RPMI8226 (cell line): ENCODE measurements around the gene MACF1.
A peak's percentile ranks its signal among the peaks of the same experiment; 100 is the strongest.

ENCODE experiments used
- DNase-seq: peaks from one replicate; pipeline ENCODE4 v3.0.0-alpha.2; 2015

MACF1 gene

DNA sequence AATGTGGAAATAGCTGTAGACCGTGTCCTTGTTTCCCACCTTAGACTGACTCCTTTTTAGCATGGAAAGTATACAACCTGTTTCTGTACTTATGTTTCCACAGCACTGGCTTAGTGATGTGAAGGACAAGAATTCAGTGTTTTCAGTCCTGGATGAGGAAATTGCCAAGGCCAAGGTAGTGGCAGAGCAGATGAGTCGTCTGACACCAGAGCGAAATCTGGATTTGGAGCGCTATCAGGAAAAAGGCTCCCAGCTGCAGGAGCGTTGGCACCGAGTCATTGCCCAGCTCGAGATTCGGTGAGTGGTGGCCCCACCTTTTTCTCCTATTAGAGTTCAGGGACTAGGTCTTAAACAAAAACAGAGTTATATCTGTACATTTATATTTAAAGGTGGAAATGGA lies 112.6 kb downstream of the MACF1 start:
- no peak for DNase-seq

DNA sequence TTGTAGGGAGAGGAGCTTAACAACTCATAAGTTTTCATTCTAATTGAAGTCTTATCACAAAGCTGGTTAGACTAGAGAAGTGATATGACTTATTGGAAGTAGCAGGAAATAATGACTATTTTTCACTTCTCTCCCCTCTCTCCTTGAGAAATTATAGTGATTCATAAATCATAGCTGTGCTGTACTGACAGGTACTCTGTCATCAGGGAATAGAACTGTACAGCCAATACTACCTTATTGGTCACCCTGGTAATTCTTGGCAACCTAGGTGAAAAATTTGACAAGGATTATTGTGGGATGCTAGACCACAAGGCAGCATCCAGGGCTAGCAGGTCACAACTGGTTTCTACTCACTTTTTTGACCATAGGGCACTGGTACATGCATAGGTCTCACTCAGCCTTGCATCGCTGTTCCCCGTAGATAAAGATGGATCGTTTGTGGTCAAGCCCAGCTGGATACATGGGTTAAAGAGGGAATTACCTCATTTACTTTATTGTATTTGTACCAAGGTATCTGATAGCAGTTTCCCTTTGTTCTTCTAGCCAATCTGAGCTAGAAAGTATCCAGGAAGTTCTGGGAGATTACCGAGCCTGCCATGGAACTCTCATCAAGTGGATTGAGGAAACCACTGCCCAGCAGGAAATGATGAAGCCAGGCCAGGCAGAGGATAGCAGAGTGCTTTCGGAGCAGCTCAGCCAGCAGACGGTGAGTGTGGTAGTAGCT lies 113.6 kb downstream of the MACF1 start:
- DNase-seq, result no peak

DNA sequence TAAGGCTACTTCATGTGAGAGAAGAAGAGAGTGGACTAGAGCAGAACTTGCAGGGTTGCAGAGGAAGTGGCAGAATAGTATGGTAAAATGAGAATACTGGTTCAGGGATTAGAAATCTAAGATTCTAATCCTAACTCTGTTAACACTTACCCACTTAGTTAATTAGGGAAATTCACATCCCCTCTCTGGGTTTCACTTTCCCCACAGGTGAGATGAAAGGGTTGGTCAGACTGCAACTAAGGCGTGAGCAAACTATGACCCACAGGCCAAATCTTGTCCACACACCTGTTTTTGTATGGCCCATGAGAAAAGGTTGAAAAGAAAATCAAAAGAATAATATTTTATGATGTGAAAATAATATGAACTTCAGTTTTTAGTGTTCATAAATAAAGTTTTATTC lies 117.5 kb downstream of the MACF1 start:
- no peak for DNase-seq

DNA sequence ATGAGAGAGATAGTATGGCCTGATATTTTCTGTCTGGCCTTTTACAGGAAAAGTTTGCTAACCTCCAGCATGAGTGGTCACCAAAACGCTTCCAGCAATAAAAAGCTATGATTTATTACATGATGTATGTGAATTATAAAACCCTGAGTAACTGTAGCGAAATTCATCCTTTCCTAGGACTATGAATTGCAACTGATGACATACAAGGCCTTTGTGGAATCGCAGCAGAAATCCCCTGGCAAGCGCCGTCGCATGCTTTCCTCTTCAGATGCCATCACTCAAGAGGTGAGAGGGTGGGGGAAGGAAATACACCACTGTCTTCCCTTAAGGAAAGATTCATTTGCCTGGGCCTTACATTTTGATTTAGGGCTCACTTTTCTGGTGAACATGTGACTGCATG lies 117.9 kb downstream of the MACF1 start:
- DNase-seq, result no peak

DNA sequence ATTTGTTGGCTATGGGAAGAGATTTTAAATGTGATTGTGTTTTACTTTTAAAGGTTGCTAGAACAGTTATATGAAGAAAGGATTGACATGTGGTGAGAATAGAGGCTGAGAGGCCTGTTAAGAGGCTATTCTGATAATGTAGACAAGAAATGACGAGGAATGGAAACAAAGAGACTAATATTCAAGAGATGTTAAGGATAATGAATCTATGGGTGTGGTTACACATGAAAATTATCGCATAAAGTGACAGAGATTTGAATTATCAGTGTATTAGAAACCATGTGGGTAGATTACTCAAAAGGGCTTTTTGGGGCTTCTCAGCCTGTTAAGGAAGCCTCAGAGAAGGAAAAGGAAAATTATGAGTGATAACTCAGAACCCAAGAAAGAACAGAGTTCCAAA lies 120.4 kb downstream of the MACF1 start:
- no peak for DNase-seq

DNA sequence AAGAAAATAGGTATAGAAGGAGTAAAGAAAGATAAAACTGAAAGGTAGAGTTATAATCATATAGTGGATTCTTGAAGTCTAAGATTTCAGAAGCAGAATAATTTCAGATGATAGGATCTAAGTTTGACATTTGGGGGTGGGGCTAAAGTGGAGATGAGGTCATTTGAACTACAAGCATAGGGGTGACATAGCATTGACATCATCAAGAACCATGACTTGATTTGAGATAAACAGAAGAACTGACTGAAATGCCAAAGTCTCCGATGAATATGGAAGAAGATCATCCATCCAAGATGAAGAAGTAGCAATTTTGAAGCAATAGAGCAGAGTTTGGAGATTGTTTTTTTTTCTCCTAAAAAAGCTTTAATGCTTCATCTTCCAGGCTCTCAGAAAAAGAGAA lies 122.3 kb downstream of the MACF1 start:
- DNase-seq, result no peak

DNA sequence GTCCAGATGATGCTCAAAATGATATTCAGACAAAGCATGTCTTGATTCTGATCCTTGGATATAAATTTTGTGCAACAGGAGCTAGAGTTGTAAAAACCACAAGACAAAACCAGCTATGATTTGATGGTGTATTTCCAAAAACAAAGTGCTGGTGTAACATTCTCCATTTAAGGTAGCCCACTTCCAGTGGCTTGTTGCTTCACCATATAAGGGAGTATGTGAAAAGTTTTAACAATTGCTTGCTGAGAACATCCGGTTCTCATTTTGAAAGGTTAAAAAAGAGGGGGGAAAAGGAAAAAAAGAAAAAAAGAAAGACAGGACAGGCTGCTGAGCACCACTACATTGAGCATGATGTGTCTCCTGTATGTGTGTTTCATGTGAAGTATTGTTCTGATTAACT lies 123.6 kb downstream of the MACF1 start:
- DNase-seq, result no peak

DNA sequence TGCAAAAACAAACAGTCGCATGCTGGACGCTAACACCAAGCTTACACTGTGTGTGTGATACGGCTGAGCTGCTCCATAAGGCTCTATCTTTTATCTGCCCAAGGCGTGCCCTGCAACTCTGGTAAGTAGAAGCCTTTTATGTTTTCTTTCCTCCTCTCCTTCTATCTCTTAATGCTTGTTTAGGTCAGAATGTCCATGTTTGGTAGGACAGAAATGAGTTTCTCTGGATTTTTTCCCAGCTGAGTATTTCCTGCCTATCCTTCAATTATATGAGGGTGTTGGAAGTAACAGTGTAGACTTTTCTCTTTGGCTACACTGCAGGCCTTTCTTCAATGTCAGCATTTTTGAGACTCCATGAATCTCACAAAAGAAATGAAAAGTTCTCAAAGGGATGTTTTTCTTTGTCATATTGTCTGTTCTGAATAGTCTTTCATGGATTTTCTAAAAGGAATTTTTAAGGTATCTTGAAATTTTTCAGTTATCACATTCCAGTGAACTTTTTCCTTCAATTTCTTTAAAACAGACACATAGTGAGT lies 124.2 kb downstream of the MACF1 start:
- DNase-seq, result no peak

DNA sequence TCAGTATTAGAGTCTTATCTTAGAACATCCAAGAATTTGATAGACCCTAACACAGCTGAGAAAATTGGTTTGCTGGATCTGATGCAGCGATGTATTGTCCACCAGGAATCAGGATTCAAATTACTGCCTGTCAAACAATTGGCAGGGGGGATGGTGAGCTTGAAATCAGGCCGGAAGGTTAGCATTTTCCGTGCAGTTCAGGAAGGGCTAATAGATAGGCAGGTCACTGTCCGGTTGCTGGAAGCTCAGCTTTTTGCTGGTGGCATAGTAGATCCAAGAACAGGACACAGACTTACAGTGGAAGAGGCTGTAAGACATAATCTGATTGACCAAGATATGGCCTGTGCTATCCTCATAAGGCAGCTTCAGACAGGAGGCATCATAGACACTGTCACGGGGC lies 127.2 kb downstream of the MACF1 start:
- DNase-seq, result no peak

DNA sequence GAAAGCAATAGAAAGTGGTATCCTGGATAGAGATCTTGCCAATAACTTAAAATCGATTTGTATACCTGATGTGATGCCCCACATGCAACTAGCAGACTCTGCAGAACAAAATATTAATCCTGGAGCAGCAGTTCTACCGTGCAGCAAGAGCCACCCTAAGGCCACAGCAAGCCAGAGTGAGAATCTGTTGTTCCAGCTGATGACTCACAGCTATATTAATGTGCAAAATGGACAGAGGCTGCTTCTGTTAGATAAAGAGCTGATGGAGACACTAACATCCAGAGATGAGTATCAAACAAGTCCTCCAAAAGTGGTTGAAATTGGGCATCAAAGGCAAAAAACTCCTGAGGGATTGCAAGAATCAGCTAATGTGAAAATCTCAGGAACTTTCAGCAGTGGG lies 127.8 kb downstream of the MACF1 start:
- no peak for DNase-seq

DNA sequence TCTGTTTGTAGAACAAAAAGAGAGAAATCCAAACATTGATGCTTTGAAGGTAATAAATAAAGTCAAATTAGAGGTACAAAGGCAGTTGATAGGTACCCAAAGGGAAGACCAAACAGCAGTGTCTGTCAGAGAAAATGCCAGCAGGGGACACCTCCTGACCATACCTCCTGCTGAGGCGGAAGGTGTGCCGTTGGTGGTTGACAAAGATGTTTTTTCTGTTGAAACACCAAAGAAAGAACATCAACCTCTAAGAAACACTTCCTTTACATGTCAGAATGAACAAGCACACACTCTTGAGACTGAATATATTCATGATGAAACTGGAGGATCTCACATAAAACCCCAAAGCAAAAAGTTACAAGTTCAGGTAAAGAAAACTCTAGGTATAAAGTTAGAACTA lies 128.3 kb downstream of the MACF1 start:
- no peak for DNase-seq

DNA sequence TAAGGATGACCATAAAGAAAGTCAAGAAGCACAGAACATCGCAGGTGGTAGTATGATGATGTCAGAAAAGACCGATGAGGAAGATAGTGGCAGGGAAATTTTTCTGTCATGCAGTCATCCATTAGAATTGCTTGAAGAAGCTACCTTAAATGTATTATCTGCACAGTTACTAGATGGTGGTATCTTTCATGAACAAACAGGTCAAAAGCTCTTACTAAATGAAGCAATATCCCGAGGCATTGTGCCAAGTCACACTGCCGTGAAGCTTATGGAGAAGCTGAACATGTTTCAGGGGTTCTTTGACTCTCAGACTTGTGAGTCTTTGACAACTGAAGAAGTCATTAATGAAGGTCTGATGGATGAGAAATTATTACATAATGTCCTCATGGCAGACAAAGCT lies 128.8 kb downstream of the MACF1 start:
- no peak for DNase-seq

DNA sequence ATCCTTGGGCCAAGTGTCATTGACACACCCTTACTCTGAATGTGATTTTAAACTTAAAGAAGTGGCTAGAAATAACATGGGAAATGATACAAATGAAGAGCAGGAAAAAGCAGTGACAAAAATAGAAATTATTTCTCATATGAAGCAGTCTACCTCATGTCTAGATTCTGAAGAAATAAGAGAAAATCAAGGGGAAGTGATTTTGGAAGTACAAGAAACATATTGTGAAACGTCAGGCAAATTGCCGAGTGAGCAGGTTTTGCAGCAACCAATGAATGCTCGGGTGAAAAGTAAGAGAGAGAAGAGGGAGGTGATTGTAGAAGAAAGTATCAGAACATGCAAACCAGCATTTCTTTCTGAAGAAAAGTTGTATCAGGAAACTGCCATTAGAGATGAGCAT lies 130.7 kb downstream of the MACF1 start:
- DNase-seq, result peak; percentile 16

DNA sequence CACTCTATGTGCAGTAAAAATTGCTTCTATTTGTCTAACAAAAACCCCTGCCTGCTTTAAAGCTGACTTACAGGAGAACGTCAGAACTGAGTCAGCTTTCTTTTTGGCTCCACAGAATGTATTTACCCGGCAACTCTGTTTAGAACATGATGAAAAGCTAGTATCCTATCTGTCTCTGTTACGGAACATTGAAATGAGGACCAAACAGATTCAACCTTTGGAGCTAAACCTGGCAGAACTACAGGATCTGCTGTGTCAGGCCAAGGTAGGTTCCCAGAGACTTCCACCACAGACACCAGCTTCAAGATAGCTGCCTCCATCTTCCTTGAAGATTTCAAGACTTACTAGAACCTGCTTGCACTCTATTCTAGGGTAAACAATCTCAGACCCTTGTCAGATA lies 132.6 kb downstream of the MACF1 start:
- no peak for DNase-seq

DNA sequence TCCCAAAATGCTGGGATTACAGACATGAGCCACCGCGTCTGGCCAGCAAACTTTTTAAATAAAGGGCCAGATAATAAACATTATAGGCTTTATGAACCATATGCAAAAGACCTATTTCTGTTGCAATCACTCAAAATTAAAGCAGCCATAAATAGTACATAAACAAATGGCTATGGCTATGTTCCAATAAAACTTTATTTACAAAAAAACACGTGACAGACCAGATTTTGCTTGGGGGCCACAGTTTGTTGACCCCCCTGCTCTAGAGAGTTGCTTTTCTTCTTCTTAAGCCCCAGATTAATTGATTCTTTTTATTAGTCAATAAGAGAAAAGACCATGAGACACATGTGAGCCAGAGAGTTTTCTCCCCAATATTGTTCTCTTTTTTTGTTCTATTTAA lies 138.3 kb downstream of the MACF1 start:
- no peak for DNase-seq

DNA sequence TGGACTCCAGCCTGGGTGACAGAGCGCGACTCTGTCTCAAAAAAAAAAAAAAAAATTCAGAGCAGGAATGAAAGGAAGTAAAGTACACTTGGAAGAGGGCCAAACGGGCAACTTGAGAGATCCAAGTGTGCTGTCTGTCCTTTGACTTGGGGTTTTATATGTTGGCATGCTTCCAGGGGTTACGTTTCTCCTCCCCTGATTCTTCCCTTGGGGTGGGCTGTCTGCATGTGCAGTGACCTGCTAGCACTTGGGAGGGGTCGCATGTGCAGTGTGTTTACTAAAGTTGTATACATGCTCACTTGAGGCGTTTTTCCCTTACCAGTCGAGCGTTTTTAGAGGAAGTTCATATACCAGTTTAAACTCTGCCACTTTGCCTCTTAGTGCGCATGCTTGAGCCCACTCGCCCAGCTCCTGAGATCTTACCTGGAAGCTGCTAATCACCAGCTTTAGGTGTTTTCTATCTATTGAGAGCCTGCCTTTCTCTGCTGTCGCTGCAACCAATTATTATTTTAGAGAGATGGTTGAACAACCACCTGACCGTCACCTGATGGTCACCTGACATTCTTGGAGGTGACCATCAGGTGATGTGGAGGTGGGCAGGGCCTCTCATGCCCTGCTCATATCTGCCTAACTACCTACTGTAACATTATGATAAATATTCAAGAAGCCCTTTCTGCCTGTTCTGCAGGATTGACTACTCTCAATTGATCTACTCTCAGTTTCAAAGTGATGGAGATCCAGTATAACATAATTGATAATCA lies 140.1 kb downstream of the MACF1 start:
- DNase-seq, result peak; percentile 14

DNA sequence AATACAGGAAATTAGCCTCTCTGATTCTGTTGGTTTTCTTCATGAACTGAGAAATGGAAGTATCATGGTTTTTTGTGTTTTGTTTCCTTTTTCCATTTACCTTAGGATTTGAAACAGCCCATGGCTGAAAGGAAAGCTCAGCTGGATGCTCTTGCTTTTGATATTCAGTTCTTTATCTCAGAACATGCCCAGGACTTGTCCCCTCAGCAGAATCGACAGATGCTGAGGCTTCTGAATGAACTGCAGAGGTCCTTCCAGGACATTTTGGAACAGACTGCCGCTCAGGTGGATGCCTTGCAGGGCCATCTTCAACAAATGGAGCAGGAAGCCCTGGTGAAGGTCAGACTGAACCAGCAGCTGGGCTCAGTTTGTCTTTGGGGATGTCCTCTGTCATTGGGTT lies 142.4 kb downstream of the MACF1 start:
- DNase-seq, result no peak

DNA sequence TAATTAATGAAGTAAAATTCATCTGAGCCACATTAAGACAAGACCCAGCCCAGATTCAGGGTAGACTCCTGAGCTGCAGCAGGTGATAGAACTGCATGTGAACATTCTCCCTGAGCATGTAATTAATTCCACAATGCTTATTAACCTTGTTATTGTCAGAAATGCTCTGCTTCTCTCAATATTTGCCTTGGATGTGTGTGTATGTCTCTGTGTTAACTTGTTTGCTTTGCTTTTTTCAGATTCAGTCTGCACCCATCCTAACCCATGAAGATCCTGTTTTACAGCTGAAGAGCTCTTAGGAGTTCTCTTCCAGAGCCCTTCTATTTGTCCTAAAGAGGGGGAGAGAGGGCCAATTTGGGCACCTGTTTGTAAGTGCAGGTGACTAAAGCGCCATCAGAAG lies 143.8 kb downstream of the MACF1 start:
- DNase-seq, result no peak

DNA sequence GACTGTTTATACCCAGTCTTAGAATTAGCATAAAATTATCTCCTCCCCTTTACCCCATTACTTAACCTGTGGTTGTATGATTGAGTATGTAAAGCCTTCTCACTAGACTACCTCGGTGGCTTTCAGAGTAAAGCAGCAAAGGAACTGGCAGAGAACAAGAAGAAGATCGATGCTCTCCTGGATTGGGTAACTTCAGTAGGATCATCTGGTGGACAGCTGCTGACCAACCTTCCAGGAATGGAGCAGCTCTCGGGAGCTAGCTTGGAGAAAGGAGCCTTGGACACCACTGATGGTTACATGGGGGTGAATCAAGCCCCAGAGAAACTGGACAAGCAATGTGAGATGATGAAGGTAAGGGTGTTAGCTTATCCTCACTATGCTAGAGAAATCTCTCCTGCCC lies 148.4 kb downstream of the MACF1 start:
- DNase-seq, result no peak

DNA sequence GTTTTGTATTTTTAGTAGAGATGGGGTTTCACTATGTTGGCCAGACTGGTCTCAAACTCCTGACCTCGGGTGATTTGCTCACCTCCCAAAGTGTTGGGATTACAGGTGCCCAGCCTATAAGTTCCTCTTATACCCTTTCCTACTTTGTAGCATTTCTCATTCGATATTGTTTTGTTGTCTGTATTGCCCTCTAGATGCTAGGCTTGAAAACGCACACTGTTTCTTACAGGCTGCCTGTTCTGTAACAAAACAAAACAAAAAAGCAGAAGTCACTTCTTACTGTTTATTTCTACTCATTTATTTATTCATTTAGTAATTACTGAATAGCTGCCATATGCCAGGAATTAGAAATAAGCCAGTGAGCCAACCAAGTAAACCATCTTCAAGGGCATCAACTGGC lies 150.1 kb downstream of the MACF1 start:
- no peak for DNase-seq

DNA sequence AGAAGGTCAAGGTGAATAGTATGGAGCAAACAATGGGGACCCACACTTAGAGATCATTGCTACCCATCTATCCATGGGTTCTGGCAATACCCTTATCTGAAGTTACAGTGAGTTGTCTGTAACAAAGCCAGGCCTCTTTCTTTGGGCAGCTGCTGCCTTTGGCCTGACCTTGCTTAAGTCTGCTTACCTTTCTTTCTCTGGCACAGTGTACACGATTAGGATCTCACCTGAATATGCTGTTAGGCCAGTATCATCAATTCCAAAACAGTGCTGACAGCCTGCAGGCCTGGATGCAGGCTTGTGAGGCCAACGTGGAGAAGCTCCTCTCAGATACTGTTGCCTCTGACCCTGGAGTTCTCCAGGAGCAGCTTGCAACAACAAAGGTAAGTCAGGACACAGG lies 154.0 kb downstream of the MACF1 start:
- no peak for DNase-seq

DNA sequence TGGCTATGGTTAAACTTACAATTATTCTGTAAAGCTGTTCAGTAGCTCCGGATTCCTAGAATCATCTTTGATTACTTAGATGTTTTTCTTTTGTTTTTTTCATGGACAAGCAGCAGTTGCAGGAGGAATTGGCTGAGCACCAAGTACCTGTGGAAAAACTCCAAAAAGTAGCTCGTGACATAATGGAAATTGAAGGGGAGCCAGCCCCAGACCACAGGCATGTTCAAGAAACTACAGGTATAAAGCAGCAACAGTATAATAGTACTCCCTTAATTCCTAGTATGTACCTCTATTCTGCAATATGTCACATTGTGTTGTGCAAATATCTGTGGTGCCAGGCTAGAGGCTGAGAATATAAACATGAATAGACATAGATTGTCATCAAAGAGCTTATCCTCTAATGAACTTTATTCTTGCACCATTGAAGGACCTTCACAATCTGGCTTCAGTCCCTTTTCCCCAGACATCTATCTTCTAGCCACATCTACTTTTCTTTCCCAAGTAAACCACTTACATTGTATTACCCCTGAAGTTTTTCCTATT lies 154.6 kb downstream of the MACF1 start:
- DNase-seq, result no peak

DNA sequence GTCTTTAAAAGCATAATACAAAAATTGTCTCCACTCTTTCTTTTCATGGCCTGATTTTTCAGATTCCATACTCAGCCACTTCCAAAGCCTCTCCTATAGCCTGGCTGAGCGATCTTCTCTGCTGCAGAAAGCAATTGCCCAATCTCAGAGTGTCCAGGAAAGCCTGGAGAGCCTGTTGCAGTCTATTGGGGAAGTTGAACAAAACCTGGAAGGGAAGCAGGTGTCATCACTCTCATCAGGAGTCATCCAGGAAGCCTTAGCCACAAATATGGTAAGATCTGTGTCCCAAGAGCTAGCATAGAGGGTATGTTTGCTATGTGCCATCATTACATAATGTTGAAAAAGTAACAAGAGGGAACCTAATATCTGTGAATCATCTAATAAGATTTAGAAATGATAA lies 156.2 kb downstream of the MACF1 start:
- no peak for DNase-seq

DNA sequence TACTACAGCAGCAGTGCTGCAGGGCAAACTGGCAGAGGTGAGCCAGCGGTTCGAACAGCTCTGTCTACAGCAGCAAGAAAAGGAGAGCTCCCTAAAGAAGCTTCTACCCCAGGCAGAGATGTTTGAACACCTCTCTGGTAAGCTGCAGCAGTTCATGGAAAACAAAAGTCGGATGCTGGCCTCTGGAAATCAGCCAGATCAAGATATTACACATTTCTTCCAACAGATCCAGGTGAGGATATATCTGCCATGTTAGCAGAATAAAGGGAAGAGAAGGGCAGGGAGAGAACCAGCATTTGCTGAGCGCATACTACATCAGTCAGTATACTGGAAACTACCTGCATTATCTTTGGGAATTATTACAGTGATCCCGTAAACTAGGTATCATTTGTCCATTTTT lies 157.0 kb downstream of the MACF1 start:
- no peak for DNase-seq
